HEK293T (cell line): ENCODE data around the gene EFNA5.

Source experiments
- ARNT ChIP-seq: fragments of 450-650 bp; IDR thresholded peaks from 2 replicates; pipeline ENCODE4 v1.6.1; 2017; ENCODE audit warnings: mild to moderate bottlenecking
- BHLHE40 ChIP-seq: fragments of 450-650 bp; IDR thresholded peaks from 2 replicates; pipeline ENCODE4 v1.6.1; 2016; ENCODE audit warnings: mild to moderate bottlenecking, moderate library complexity, borderline replicate concordance
- CTBP1 ChIP-seq: fragments of 450-650 bp; IDR thresholded peaks from 2 replicates; pipeline ENCODE4 v1.6.1; 2016; ENCODE audit warnings: borderline replicate concordance
- ELF4 ChIP-seq: fragments of 450-650 bp; IDR thresholded peaks from 2 replicates; pipeline ENCODE4 v1.6.1; 2017; ENCODE audit warnings: antibody characterized with exemption
- FOXK2 ChIP-seq: fragments of 450-650 bp; IDR thresholded peaks from 2 replicates; pipeline ENCODE4 v1.6.1; 2016; ENCODE audit warnings: mild to moderate bottlenecking
- L3MBTL2 ChIP-seq: fragments of 450-650 bp; conservative IDR thresholded peaks from 2 replicates; pipeline ENCODE4 v1.6.1; 2016; ENCODE audit warnings: mild to moderate bottlenecking
- LEF1 ChIP-seq: fragments of 450-650 bp; IDR thresholded peaks from 2 replicates; pipeline ENCODE4 v1.6.1; 2017; ENCODE audit warnings: mild to moderate bottlenecking, borderline replicate concordance
- SUZ12 ChIP-seq: fragments of 450-650 bp; IDR thresholded peaks from 2 replicates; pipeline ENCODE4 v1.6.1; 2016; ENCODE audit warnings: mild to moderate bottlenecking
- TARDBP ChIP-seq: fragments of 450-650 bp; IDR thresholded peaks from 2 replicates; pipeline ENCODE4 v1.6.1; 2016

GRCh38 chr5:107670932-107671741, at the start of gene EFNA5:
- TF ChIP-seq BHLHE40 = no peak
- TF ChIP-seq L3MBTL2 = no peak; the same call in 1 of the 2 replicates
- TF ChIP-seq TARDBP = no peak
- no peak for TF ChIP-seq ELF4
- no peak for TF ChIP-seq CTBP1
- TF ChIP-seq LEF1 = no peak
- no peak for TF ChIP-seq FOXK2
- TF ChIP-seq ARNT = no peak
- TF ChIP-seq SUZ12 = no peak
